Mononuclear cell (primary cell): ENCODE measurements around the gene DSCAML1. TPM values are rescaled to one million over a fixed set of nuclear protein-coding genes. Genes with fewer than 3 reads are reported as not detected.
"Not testable (repeated sequence)": the region's sequence is repeated elsewhere in the genome, so short reads cannot be mapped to it uniquely, and the experiment has no call there.

Experiments used
- H3K27me3 ChIP-seq: 2 replicates; pipeline ENCODE4 v1.6.0; 2011; ENCODE audit warnings: low read length, control low read depth; ENCODE audit not compliant: insufficient read depth
- H3K4me1 ChIP-seq: 2 replicates; pipeline ENCODE4 v1.5.1; 2011; ENCODE audit warnings: mild to moderate bottlenecking, low read length, control low read depth; ENCODE audit not compliant: insufficient read depth
- H3K4me3 ChIP-seq: 2 replicates; pipeline ENCODE4 v1.5.1; 2011; ENCODE audit warnings: mild to moderate bottlenecking, low read length, moderate library complexity
- H3K9me3 ChIP-seq: 2 replicates; pipeline ENCODE4 v1.5.1; 2011; ENCODE audit warnings: low read depth, mild to moderate bottlenecking, control low read depth, low read length
- total RNA-seq: library from RNA; depleted of rRNA; stranded (reverse); fragments of >200 nt; gene quantifications from one replicate; pipeline ENCODE4 v1.2.3, GENCODE V29; 2012

Gene DSCAML1
- total RNA-seq, 1 donor = 0.84 TPM

DNA sequence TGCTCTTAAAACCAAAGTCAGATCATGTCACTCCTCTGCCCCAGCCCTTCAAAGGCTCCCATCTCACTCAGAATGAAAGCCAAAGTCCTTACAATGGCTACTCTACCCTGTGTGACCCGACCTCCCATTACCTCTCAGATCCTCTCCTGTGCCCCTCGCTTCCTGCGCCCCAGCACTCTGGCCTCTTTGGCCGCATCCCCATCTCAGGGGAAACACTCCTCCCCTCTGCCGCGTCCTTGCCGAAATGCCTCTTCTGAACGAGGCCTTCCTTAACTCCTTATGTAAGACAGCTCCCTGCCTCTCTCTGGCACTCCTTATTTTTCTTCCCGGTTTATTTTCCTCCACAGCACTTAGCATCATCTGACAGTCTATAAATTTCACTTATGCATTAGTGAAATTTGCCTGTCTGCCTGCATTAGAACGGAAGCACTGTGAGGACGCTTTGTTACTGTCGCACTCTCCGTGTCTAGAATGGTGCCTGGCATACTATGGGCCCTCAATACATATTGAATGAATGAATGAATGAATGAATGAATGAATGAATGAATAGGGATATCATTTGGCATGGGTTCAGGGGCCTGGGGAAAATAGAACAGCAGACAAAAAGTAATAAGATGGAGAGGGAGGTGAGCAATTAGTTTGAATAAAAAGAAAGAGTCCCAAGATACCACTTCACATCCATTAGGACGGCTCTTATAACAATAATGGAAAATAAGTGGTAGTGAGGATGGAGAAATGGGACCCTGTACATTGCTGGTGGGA lies 331.6 kb downstream of the DSCAML1 start:
- H3K9me3 ChIP-seq = no peaks in the 10 kb centered on the region
- no peak overlapping the region for H3K4me3 ChIP-seq
- no peaks in the 10 kb centered on the region for H3K4me1 ChIP-seq
- no peaks in the 10 kb centered on the region for H3K27me3 ChIP-seq

DNA sequence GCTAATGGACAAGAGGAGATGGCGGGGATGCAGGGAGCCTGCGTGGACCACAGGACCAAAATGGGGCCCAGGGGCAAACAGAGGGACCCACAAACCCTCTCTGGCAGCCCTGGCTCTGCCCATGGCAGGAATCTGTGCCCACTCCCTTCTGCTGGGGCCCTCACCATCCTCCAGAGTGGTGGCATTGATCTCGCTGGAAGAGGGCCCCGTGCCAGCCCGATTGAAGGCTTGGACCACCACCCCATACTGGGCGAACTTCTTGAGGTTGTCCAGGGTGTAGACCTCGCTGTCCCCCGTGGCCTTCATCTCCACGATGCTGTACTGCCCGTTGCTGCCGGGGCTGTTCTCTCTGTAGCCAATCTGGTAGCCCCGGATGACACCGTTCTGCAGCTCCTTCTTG lies 332.2 kb downstream of the DSCAML1 start:
- Histone ChIP-seq H3K27me3 (no peaks in the 10 kb centered on the region), H3K4me1 (no peaks in the 10 kb centered on the region), H3K9me3 (no peaks in the 10 kb centered on the region), H3K4me3 (no peak overlapping the region)

- H3K4me3 ChIP-seq = no peak overlapping the region
- no peaks in the 10 kb centered on the region for H3K4me1 ChIP-seq
- no peaks in the 10 kb centered on the region for H3K27me3 ChIP-seq
- no peaks in the 10 kb centered on the region for H3K9me3 ChIP-seq
Observed at GRCh38 chr11:117462864-117463247, 334.2 kb downstream of the DSCAML1 start.

DNA sequence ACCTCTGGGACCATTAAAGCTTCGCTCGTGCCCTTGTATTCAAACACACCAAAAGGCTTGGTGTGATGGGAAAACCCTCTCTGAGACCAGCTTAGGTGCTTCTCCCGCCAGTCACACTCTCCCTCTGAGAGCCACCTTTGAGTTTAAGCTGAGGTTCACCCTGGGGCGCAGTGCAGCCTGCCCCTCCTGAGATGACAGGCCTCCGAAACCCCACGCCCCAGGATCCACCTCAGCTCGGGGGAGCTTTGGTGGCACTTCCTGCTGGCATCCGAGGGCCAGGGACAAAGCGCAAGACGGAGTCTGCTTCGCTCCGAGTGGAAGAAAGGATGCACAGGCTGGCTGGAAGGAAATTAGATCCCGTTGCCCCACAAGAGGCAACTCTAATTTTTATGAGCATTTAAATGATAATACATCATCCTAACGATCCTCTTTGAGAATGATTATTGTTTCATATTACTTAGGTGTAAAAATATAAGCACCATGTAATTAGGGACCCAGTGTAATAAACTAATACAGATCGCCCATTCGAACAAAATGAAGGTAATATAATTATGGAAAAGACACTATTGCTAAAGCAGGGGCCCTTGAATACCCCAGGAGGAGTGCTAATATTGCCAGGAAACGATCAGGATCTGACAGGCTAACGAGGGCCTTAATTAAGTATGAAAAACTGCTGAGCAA lies 334.7 kb downstream of the DSCAML1 start:
- H3K27me3 ChIP-seq = no peaks in the 10 kb centered on the region
- no peak overlapping the region for H3K4me3 ChIP-seq
- H3K4me1 ChIP-seq = no peaks in the 10 kb centered on the region
- no peaks in the 10 kb centered on the region for H3K9me3 ChIP-seq

- Histone ChIP-seq H3K4me3 (no peak overlapping the region), H3K4me1 (no peaks in the 10 kb centered on the region), H3K9me3 (no peaks in the 10 kb centered on the region), H3K27me3 (no peaks in the 10 kb centered on the region)
Observed at GRCh38 chr11:117461396-117462182, 335.4 kb downstream of the DSCAML1 start.

GRCh38 chr11:117459979-117460300 lies 337.1 kb downstream of the DSCAML1 start:
- Histone ChIP-seq H3K4me1 (no peaks in the 10 kb centered on the region), H3K4me3 (no peak overlapping the region), H3K9me3 (no peaks in the 10 kb centered on the region), H3K27me3 (no peaks in the 10 kb centered on the region)

GRCh38 chr11:117459123-117459978 lies 337.7 kb downstream of the DSCAML1 start:
- H3K4me1 ChIP-seq = no peaks in the 10 kb centered on the region
- H3K9me3 ChIP-seq = no peaks in the 10 kb centered on the region

GRCh38 chr11:117458275-117459122 lies 338.5 kb downstream of the DSCAML1 start:
- no peaks in the 10 kb centered on the region for H3K27me3 ChIP-seq

More at GRCh38 chr11:117459123-117459978, 337.7 kb downstream of the DSCAML1 start:
- H3K4me3 ChIP-seq = no peak overlapping the region
- no peaks in the 10 kb centered on the region for H3K27me3 ChIP-seq

GRCh38 chr11:117457835-117458234 lies 339.2 kb downstream of the DSCAML1 start:
- Histone ChIP-seq H3K9me3 (no peaks in the 10 kb centered on the region), H3K4me1 (no peaks in the 10 kb centered on the region), H3K27me3 (no peaks in the 10 kb centered on the region), H3K4me3 (no peak overlapping the region)

More at GRCh38 chr11:117458275-117459122, 338.5 kb downstream of the DSCAML1 start:
- no peak overlapping the region for H3K4me3 ChIP-seq
- H3K9me3 ChIP-seq = no peaks in the 10 kb centered on the region
- H3K4me1 ChIP-seq = no peaks in the 10 kb centered on the region

DNA sequence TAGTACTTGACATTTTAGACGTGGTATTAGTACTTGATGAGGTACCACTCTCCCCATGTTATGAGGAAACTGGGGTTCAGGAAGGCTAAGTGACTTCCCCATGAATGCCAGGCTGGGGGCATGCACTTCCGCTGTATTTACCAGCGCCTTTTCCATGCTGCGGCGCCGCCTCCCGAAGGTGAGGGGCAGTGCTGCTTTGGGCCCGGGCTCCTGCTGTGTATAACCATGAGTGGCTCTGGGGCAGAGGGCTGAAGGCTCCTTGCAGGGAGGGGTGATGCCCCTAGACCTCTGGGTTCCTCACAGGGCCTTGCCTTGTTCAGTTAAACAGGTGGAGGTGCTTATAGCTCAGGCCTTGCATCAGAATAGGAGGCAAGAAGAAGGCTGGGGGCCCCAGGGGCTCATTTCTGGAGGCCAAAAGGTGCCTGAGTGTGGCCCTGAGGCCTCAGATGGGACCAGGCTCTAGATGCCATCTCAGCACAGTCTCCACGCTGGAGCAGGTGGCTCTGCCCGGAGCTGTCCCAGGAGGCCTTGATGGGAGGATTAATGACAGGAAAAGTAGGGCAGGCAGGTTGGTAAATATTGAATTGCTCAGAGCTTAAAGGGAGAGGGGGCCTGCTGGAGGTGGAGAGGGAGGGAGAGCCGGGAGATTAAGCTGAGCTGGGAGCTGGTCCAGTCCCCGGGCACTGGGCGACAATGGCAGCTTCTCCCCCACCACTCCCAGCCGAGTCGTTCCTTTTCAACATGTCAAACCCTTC lies 339.8 kb downstream of the DSCAML1 start:
- Histone ChIP-seq H3K9me3 (no peaks in the 10 kb centered on the region), H3K4me3 (no peak overlapping the region), H3K4me1 (no peaks in the 10 kb centered on the region), H3K27me3 (no peaks in the 10 kb centered on the region)

DNA sequence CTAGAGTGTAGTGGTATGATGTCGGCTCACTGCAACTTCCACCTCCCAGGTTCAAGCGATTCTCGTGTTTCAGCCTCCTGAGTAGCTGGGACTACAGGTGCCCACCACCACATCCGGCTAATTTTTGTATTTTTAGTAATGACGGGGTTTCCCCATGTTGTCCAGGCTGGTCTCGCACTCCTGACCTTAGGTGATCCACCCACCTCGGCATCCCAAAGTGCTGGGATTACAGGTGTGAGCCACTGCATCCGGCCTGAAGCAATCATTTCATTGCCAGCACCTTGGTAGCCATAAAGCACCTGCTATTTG lies 340.3 kb downstream of the DSCAML1 start:
- not testable (repeated sequence) for H3K4me3 ChIP-seq, H3K27me3 ChIP-seq, H3K9me3 ChIP-seq, H3K4me1 ChIP-seq

DNA sequence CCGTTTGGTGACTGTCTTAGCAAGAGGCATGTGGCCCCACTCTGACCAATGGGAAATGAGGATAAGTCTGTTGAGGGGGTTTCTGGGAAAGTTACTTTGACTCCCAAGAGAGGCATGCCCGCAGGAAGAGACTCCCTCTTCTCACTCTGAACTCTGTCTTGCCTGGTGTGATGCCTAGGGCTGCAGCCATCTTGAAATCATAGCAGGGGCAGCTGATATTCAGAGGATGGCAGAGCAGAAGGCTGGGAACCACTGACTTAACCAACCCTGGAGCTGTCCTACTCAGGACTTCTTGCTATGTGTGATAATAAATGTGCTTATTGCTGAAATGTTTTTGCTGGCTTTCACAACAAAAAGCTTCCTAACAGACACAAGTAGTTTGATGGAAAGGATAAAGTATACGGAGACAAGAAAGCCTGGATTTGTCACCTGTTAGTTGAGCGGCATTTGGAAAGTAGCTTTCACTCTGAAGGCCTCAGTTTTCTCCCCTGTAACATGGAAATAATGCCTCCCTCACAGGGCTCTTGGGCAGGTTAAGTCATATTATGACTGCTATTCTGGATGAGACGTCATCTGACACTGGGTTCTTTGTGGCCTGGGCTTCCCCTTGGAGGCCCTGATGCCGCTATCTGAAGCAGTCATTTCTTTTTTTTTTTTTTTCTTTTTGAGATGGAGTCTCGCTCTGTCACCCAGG lies 340.8 kb downstream of the DSCAML1 start:
- no peak overlapping the region for H3K4me3 ChIP-seq
- H3K27me3 ChIP-seq = no peaks in the 10 kb centered on the region
- no peaks in the 10 kb centered on the region for H3K9me3 ChIP-seq
- H3K4me1 ChIP-seq = no peaks in the 10 kb centered on the region

- no peaks in the 10 kb centered on the region for H3K4me1 ChIP-seq
- no peaks in the 10 kb centered on the region for H3K9me3 ChIP-seq
- H3K4me3 ChIP-seq = no peak overlapping the region
- no peaks in the 10 kb centered on the region for H3K27me3 ChIP-seq
Observed at GRCh38 chr11:117454564-117454917, 342.5 kb downstream of the DSCAML1 start.
